ENCODE data around the gene FOXP1.
"Not testable (repeated sequence)": the region's sequence is repeated elsewhere in the genome, so short reads cannot be mapped to it uniquely, and the experiment has no call there.

The FOXP1 gene

DNA sequence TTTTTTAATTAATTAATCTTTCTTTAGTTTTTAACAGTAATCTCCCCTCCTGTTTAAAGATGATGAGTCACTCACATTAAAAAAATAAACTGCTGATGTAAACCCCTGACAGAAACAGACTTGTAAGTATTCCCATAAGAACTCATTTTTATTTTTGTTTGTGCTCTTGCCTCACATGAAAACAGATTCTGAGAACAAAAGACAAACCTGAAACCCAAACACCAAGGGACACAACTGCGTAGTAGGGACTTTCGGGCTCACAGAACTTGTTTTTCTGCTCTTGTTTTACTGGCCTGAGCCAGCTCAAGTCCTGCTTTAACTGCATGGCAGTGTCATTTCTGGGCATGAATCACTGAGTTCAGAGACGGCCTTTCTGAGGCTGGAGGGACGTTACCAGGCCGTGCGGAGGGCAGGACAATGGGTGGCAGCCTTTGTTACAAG, 600.8 kb downstream of the FOXP1 start:
- DNase-seq: no peak

DNA sequence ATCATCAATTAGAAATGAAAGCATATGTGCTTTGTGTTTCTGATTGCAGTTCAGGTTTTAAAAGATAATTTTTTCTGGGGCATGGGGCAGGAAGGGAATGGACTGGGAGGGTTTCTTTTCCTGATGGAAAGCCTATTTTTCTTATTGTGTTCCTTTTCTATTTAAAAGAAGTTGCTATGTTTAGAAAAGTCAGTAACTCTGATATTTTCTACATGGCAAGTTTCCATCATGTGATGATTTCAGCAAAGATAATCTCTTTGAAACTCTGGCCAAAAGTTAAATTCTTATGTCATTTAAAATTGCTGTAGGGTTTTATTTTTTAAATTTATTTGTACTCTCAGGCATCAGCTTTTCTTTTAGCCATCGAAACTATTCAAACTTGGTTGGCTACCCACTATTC, 601.2 kb downstream of the FOXP1 start:
- no peak for DNase-seq

DNA sequence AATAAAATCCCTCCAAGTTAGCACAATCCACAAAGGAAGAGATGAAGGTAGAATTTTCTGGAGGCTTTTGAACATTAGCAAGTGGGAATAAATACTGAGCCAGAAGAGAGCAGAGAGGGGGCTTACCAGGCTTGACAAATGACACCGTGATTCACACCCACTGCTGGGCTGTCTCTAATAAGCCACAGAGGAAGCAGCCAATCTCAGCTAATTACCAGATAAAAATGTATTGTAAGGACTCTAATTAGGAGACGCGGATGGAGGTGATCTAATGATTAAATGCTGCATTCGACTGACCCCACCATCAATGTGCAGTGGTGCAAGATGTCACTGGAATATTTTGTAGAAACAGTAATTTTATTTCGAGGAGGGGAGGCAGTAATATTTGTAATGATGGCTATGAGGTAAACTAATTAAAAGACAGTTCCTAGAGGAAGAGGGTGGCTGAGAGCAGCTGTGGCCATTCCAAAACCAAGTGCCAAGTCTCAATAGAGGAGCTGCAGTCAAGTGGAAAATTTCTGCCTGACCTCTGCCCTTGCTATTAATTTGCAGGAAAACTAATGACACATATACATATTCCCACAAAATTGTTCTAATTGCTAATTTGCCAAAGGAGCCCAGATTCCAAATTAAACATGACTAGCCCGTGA, 602.2 kb downstream of the FOXP1 start:
- DNase-seq: no peak

DNA sequence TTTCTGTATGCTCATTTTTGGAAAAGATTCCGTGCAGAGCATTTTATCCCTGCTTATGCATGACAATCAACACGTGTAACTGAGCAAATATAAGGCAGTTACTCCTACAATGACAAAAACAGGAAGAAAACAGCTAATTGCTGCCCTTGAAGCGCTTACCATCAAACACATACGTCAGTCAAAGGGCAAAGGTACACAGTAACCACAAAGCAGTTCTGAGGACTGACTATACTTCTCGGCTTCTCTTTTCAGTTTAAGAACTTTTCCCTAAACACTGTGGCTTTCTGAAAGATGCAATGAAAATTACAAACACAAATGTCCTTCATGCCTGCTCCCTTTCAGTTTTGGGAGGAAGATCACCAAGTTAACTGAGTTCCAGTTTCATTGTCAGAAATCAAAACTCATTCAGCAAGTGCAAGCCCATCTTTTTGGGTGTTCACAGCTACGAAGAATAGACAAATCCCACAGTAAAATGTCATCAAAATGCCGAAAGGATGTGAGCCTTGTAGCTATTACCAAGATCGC, 602.8 kb downstream of the FOXP1 start:
- no peak for DNase-seq

DNA sequence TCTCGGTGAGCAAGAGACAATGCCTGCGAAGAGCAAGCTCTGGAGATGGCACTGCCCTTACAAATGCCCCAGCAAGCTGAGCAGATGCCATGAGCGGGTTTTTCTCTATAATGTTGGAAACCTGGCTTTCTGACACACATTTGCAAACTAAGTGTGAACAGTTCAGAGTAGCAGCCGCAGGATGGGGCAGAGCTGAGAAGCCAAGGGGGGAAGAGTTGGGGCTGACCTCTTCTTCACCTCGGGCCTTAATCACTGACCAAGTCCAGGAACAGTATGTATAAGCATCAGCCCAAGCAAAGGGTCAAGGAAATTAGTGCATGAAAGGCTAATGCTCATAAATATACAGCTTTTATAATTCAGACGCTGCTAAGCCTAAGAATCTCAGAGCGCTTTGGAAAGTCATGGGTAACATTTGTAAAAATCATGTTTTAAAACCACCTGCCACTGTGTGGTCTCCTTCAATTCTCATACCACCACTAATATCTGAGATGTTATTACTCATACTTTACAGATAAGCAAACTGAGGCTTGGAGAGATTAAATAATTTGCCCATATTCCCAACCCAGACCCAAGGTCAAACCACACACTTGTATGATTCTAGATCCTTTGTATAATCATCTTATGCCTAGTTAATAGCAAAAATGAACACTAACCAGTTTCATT, 603.4 kb downstream of the FOXP1 start:
- no peak for DNase-seq

DNA sequence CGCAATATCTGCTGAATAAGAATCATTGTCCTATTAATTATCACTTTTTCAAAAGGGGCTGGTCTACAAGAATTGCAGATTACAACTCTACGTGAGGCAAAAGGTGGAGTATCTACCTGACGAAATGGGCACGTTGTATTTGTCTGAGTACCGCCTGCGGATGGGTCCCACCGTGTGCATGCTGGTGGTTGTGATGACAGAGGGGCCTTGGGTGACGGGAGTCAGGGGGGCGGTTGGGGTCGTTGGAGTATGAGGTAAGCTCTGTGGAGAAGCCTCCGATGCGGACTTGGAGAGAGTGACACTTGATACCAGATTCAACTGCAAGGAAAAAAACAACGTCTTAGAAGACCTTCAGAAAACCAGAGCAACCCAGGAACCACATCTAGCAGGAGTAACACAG, 605.8 kb downstream of the FOXP1 start:
- DNase-seq: no peak

DNA sequence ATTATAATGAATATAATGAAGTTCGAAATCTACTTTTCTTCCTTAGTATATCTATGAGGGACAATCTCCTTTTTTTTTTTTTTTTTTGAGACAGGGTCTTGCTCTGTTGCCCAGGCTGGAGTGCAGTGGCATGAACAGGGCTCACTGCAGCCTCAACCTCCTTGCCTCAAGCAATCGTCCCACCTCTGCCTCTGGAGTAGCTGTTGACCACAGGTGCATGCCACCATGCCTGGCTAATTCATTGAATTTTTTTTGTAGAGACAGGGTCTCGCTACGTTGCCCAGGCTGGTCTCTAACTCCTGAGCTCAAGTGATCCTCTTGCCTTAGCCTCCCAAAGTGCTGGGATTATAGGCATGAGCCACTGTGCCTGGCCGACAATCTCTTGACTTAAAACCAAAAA, 607.5 kb downstream of the FOXP1 start:
- DNase-seq: not testable (repeated sequence)

DNA sequence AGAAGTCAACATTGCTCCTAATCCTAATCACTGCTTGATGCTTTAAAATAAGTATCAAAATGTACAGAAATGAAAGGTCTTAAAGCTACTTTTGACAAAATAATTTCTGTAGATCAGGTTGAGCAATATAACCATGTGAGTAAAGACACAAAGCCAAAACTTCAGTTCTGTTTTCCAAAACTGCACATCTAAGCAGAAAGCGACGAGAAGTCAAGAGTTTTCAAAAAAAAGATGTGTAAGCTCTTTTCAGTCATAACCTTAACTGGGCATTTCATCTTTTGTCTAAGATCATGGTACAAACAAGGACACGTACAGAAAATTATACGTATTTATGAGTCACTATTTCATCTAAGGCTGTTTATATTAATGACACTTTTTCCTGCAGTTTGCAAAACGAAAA, 608.8 kb downstream of the FOXP1 start:
- DNase-seq: no peak

DNA sequence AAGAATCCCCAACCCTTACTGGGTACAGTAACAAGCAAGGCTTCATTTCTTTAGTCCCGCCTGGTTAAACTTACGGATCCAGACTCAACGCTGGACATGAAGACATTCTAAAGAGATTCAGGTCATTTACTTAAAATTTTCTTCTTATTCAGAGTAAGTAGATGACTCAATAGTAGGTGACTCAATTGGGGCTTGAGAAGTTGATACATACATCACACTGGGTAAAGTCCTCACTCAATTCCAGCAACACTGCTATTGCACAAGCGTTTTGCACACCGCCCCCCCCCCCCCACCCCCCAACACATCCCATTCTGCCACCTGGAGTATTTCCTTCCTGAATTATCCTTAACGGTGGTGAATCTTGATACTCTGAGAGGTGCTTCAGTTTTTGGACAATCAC, 610.0 kb downstream of the FOXP1 start:
- no peak for DNase-seq

DNA sequence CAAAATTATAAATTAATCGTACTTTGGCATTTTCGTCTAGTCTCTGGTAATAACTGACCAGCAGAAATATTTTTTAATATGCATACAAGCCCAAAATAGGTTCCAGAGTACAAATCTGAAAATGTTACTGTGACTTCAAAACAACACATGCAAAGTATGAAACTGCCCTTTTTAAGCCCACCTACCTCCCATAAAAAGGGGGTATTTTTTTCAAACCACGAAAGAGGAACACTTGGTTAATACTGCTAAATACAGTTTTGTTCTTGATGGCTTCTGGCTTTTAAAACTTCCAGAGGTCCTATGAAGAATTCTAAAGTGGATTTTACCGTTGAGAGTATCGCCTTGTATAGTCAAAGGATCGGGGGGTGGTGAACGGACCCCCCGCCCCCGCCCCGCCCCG, 610.7 kb downstream of the FOXP1 start:
- no peak for DNase-seq

DNA sequence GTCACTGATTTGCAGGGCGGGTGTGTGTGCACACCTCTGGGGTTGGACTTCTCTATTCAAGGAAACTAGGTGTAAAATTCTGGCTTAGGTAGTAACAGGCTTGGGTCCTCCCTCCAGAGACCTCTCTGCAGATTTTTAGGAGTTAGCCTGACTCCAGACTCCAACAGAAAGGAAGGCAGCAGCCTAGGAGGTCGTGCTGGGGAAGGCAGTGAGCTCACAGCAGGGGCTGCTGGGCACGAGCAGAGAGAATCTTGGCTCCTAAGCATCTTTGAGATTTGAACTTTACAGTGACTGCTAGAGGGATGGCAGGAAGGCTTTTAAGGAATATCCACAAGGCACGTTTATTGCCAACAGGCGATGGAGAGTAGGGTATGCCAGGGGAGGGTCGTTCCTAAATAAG, 612.6 kb downstream of the FOXP1 start:
- DNase-seq: no peak

DNA sequence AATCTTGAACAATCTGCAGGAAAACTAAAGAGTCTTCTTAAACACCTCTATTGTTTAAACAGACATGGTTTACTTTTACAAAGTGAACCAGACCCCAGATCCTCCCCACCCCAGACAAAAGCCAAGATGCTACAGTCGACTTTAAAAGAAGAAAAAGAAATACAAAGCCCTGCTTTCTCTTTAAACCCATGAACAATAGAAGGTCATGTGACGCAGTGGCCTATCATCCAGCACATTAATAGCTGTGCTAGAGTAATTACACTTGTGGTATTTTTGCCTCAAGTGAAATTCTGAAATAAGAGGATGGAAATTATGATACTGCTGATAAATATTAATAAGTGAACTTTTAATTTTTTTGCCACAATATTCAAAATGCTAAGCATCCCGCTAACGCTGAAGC, 613.4 kb downstream of the FOXP1 start:
- no peak for DNase-seq

DNA sequence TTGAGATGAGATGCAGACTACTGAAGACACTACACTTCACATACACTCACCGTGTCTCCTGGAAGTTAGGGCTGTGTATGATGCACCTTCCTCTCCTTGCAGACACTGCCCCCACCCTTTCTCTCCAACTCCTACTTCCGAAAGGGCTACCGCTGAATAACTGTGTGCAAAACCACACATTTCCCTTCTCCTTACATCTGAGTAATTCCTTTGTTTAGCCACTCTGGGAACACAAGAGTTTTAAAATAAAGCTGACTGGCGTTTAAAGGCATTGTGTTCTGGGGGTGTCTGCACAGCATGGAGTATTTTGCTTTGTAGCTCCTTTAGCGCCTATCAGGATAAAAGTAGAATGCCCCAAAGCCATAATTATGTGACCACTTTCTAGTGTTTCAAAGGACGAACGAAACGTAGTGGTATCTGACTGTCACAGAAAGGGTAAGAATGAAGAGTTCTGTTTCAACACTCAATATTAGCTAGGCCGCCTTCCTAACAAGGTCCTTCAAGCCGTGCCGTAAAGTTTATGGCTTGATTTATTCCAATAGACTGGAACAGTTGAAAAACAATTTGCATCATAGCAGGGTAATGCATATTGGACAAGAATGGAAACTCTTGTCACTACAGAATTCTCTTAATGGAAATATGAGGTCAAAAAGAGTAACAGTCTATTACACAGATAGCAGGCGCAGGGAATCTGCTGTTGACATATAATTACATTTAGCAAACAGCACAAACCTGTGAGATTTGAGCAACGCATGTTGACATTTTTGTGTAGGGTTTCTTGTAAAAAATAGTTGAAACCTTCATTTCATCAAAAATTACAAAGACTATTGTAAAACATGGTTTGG, 619.9 kb downstream of the FOXP1 start:
- no peak for DNase-seq

DNA sequence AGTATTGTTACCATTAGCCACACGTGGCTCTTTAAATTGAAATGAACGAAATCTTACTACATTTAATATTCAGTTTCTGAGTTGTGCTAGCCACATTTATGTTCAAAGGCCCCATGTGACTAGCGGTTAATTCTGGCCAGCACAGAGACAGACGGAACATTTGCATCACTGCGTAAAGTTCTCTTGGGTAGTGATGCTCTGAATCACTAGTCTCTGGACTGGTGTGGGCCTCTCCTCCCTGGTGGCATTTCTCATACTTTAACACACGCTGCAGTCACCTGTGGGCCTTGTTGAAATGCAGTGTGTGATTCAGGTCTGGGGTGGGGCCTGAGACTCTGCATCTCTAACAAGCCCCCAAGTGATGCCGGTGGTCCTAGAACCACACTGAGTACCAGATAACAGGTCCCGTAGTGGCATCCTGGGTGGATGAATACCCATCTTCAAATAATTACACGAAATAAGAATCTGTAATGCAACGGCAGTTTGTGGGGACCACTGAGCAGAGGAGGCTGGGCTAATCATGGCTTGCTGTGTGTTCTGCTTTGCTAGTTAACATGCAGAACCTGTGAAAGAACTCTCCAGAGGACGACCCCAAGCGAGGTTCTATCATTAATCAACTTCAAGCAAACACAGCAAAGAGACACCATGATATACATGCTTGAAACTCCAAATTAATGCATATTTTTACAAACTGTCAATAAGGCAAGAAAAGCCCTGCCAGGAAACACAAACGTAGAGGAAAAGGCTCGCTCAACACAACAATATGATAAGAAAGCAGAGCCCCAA, 623.8 kb downstream of the FOXP1 start:
- DNase-seq: no peak

DNA sequence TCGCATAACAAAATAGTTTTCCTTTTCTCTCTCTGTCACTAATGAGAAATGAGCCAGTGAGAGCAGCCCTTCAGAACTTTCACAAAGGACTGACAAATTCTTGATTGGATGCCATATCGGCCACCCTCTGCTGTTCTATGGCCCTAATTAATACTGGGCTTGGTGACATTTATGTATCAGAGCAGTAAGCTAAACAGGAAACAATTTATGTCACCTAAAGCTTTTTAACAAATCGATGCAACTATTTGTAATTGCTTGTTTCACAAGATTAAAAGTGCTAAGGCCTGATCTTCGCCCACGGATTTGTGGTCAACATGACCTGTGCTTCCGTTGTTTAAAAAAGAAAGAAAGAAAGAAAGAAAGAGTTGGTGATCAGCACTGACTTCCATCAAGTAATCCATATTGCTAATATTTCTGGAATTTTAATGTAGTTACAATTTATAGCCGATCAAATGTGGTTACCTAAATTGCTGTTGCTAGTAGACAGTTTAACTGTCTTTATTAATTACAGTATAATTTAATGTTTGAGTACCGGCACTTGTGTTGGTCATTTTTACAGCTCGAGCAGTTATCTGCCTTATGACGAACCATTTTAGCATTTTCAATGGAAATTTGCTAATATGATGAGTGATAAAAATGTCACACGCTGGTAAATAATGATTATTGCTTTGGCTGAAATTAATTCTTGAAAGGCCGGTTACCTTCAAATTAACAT, 631.3 kb downstream of the FOXP1 start:
- no peak for DNase-seq

DNA sequence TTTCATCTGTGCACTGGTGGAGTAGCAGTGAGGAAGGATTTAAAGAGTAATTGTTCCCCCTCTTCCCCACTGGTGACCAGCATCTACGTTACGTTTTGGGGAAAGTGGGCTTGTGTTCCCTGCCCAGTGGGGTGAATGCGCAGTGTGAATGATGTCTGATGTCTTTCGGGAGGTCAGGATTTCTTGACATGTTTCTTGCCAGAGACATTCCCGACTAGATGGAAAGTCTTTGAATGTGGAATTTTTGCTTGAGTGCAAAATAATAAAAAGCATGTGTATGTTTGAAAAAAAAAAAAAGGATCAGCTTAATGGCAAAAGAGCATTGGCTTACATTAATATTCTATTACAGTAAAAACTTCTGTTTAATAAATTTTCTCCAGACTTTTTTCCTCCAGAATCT, 632.2 kb downstream of the FOXP1 start:
- DNase-seq: no peak

DNA sequence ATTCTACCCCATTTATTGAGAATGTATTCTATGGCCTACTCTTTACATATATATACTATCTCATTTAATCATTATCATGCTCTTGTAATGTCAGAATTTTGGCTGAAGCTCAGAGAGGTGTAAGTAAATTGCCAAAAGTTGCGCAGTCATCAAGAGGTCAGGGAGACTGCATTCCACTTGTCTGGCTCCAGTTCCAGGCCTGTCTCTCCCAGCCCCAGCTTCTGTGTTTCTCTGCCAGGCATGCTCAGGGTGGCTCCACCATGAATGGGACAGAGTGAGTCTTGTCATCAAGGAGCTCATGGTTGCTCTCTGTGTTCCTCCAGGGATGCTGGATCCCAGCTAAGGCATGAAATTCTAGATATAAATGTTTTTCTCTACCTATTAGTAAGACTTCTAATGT, 635.9 kb downstream of the FOXP1 start:
- no peak for DNase-seq

DNA sequence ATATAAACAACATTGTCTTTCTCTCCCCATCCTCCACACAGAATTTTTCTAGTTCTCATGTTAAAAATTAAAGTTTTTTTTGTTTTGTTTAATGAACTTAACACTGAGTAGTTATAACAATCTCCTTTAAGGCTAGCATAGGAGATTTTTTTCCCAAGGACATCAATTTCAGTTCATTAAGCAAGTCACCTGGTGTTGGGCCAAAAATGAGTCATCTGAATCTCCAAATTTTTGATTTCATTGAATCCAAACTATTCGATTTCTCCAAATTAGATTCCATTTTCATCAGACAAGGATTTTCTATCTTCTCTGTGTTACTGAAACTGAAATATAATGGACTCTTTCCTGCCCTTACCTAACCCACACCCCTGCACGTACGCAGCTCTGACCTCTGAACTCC, 639.6 kb downstream of the FOXP1 start:
- no peak for DNase-seq

DNA sequence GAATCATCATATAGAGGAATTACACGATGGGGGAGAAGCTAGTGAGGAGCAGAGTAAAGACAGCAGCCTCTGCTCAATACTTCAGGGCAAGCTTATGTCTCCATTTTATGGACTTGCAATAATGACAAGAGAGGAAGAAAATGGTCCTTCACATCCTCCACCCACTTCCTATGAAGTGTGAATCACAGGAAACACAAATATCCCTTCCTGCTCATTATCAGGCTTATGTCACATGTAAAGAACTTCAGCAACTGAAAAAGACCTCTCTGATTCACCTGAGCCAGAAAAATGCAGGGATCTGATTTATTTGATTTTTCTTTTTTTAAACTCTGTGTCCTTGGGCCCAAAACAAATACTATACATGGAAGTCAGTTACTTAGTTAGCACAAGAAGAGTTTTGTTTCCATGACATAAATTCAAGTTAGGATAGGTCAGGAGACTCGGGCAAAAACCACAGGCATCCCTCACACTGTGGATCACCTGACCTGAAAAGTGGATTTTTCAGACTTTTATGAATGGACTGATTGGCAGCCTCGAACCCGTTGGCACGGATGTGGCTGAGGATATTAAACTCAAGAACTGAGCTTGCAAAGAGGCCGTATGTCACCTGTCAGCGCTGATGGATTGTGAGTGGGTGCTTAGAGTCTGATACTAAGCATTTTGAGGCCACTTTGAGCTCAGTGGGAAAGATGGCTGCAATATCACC, 650.3 kb downstream of the FOXP1 start:
- DNase-seq: no peak

DNA sequence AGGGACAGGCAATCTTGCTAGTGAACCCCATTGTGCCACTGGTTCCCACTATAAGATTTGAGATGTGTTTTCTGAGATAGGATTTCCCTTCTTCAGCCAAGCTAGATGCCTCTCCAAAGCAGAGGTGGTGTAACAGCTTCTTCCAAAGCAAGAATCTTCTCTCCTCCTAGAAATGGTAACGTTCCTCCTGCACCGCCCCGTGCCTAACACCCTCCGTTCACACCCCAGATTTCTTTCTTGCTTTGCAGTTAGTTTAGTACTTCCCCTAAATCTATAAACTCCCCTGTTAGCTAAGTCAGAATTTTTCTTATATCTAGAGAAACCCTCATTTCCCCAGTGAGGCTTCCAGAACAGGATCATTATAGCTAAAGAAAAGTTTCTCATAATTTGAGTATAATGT, 653.5 kb downstream of the FOXP1 start:
- no peak for DNase-seq

DNA sequence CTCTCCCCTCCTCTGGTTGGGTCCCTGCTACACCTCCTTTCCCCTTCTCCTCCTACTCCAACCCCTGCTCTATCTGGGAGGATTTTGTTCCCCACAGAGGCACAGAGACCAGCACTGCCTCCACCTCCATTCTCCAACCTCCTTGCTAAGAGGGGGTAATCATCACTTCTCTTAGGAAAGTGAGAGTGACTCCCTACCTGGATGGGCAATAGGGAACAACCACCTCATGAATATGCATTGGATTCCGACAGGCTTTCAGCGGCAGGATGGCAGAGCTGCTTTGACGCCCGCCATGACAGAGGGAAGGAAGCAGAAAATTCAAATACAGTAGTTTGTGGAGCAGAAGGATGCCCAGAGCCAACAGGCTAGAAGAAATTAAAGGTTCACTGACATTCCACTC, 656.3 kb downstream of the FOXP1 start:
- no peak for DNase-seq

DNA sequence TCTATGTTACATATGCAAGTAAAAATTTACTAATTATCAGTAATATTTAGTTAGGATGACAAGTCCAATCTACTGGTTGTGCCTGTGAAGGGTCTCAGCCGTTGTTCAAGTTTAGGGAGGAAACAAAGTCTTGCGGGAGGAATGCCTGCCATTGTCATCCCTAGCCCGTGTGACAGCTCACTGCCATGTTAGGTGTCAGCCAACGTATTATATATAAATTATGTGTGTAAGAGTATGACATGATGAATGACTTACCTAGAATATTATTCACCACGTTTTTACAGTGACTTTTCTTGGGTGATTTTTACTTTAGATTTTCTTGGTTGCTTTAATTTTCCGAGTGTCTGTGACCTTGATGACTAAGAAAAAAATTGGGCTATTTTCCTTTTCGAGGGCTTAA, 656.7 kb downstream of the FOXP1 start:
- no peak for DNase-seq

Measured in effector CD8-positive, alpha-beta T cell (primary cell).